GM19324 (cell line): ENCODE measurements around the gene DDAH2.

Source experiments
- ATAC-seq: cut with Tn5 transposase; IDR thresholded peaks from one replicate; pipeline ENCODE4 v1.9.1; 2021; ENCODE audit warnings: mild to moderate bottlenecking, moderate library complexity; ENCODE audit not compliant: unreplicated experiment, low FRiP score

The DDAH2 gene, protein sequence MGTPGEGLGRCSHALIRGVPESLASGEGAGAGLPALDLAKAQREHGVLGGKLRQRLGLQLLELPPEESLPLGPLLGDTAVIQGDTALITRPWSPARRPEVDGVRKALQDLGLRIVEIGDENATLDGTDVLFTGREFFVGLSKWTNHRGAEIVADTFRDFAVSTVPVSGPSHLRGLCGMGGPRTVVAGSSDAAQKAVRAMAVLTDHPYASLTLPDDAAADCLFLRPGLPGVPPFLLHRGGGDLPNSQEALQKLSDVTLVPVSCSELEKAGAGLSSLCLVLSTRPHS

DNA sequence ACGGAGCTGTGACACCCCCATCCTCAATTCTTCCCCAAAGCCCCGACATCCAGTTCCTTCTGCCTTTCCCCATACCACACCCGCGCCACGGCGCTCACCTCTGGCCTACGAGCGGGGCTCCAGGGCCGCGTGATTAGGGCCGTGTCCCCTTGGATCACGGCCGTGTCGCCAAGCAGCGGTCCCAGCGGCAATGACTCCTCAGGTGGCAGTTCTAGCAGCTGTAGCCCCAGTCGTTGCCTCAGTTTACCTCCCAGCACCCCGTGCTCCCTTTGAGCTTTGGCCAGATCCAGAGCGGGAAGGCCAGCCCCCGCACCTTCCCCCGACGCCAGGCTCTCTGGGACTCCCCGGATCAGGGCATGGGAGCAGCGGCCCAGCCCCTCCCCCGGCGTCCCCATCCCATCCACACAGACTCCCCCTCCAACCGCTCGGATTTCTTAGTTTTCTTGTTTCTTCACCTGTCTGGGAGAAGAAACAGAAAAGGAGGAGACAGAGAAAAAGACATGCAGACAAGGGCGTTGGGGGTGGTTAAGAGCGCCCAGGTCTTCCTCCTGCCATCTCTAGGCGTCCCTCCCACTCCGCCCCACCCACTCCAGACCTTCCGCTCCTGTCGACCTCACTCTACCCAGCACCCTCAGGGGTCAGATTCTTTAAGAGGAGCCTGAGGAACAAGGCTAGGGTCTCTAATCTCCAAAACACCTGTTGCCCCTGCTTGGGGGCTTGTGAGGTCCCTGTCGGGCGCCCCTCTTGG lies at the start of gene DDAH2:
TSS of gene DDAH2 (minus strand) at position 533 of the 748 bp plus-strand sequence. CDS start at position 395, 138 bp downstream.
- ATAC-seq = no peak

DNA sequence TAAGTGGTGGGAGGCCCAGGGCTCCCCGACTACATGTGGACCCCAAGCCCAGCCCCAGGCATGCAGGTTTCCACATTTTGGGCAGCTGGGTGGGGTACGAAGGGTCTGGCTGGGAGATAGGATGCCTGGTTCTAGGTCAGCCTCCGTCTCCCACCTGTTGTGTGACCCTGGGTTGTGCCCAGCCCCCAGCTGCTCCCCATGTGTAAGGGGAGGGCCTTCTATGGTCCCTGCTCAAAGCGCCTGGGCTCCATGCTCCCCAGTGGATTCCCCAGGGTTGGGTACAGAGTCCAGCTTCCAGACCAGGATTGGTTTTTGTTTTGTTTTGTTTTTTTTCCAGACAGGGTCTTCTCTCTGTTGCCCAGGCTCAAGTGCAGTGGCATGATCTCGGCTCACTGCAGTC lies 49.1 kb upstream of the DDAH2 start:
- no peak for ATAC-seq

DNA sequence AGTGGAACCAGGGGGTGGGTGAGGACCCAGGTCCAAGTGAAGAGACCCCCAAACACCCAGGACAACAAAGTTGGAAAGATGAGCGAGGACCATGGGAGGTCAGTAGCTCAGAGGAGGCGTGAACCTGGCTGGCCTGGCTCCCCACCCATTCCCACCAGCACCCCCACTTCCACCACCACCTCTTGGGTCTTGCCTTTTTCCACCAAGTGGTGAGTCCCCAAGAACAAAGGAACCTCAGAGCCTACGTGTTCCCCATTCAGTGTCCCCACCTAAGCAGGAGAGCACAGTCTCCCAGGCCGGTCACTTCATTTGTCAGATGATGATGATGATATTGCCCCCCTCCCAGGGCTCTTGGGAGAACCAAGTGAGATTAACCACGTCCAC lies 48.6 kb upstream of the DDAH2 start:
- ATAC-seq = no peak

DNA sequence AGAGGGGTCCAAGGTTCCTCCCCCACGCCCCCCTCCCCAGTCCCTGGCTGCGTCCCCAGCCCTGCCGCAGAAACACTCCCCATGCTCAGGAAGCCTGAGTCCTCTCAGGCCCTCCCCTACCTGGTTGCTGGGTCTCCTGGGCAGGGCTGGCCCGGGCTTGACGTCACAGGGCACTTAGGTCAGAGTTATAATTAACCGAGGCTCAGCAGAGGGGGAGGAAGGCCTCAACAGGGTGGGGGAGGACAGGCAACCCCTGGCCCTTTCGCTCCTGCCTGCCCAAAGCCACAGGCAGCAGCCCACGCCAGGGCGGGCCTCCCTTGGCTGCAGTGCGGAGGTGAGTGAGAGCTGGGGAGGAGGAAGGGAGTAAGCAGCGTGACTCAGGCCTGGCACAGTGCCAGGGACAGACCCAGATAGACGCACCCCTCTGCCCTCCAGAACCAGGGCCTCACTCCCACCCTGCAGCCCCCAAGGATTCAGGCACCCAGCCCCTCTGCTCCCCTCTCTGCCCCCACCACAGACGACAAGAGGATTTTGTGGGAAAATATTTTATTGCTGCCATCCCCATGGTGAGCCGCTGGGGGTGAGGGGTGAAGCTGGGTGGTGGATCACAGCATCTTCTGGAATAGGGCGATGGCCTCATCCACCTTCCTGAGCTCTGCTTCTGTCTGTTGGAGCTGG lies 48.0 kb upstream of the DDAH2 start, which contains the start of gene VWA7:
TSS of gene VWA7 (minus strand) at position 340 of the 678 bp plus-strand sequence. CDS start 549 bp downstream, outside the sequence.
- peak; percentile 57 for ATAC-seq

DNA sequence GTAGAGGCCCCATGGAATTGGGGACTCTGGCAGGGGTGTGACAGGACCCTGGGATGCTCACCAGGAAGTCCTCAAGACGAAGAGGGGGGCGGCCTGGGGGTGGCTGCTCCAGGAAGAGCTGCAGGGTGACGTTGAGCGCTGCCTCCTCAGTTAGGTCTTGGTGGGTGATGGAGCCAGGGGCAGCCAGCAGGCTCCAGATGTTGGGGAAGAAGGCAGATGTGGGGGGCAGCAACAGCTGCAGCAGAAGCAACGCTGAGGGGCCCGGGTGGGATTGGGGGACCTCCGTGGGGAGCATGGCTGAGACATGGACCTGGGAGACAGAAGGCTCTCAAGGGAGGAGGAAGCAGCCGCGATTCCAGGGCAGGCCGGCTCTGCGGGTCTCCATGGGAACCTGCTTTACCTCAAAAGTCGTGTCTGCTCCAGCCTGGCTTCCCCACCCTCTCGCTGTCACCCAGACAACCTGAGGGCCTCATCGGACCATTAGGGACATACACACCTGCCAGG lies 47.4 kb upstream of the DDAH2 start:
- ATAC-seq = no peak

DNA sequence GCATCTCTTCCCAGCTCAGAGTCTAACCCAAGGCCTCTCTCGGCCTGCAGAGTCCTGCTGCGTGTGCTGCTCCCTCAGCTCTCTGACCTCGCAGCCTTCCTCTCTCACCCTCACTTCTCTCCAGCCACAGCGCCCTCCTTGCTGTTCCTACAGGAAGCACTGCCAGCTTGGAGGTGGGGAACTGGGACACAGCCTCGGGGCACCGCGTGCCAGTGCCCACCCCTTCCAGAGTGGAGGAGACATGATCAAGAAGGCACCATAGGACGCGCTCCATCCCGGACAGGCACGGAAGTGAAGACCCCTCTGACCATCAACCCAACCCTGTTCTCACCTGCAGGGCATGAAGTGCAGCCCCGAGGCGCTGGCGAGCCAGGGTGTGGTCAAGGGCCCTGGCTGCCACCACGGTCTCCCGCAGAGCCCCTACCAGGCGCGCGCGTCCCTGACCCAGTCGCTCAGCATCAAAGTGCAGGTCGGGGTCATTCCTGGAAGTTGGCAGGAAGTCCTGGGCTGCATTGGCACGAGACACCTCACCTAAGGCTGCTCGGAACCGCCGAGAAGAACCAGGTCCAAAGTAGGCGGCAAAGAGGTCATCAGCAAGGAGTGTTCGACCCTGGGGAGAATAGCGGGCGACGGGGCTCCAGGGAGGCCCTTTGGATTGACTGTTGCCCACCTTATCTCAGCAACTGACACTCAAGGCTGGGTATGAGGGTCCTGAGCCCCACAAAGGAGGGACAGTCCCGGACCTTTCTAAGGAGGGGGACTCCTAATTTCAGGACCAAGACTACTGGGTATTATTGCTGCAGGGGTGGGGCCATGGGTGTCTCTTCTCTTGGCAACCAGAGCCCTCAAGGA lies 46.8 kb upstream of the DDAH2 start:
- ATAC-seq = no peak

DNA sequence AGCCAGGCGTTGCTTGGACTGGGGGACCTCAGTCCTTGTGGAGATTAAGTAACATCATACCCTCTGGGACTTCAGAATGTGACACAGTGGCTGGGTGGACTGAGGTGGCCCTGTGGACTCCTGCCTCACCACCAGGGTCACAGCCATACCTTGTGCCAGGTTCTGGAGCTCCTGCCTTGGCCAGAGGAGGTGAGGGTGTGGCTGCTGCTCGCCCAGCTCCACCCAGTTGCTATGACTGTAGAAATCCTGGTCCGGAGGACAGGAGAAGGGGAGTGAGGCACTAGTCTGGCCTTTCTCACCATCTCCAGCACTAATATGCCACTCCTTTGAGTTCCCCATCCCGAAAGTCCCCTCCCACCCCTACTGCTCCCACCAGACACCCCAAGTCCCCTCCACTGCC lies 46.1 kb upstream of the DDAH2 start:
- no peak for ATAC-seq

DNA sequence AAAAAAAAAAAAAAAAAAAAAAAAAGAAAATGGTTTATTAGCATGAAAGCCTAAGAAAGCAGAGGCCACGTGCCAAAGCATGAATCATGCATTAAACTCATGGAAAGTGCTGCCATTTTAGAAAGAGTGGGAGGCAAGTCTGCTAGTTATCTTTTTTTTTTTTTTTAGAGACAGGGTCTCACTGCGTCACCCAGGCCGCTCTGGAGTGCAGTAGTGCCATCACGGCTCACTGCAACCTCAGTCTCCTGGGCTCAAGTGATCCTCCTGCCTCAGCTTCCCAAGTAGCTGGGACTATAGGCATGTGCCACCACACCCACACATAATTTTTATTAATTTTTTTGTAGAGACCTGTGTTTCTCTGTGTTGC lies 42.9 kb upstream of the DDAH2 start:
- ATAC-seq = no peak

DNA sequence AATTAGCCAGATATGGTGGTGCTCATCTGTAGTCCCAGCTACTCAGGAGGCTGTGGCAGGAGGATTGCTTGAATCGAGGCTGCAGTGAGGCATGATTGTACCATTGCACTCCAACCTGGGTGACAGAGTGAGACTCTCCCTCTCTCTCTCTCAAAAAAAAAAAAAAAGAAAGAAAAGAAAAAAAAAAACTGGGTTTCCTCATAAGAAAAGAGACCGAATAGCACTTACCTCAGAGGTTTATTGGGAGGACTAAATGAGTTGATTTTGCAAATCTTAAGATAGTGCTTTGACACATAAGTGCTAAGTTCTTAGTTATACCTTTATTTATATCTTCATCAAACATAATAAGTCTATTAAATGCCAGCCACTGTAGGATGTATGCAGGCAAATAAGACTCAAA lies 41.8 kb upstream of the DDAH2 start:
- ATAC-seq = no peak

DNA sequence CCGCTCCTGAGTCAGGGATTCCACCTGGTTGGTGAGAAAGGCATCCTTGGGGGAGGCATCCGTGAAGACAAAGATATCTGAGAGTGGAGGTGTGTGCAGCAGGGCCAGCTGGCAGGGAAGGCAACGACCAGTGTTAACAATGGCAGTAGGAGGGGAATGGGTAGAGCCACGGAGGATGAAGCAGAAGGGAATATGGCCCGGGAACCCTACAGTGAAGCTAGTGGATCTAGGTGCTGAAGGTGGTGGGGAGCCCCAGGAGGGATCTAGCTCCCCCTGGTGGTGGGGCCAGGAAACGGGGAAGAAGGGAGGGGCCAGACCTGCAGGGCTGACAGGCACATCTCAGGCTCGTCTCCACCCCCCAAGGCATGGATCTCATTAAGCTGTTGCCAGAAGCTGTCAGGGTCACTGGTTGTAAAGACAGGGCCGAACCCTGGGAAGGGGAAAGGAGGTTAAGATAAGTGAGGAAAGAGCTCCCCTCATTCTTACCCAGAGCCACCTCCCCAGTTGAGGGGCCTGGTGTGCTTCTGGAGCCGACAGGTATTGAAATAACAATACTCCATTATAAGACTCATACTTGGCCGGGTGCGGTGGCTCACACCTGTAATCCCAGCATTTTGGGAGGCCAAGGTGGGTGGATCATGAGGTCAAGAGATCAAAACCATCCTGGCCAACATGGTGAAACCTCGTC lies 40.7 kb upstream of the DDAH2 start:
- no peak for ATAC-seq

DNA sequence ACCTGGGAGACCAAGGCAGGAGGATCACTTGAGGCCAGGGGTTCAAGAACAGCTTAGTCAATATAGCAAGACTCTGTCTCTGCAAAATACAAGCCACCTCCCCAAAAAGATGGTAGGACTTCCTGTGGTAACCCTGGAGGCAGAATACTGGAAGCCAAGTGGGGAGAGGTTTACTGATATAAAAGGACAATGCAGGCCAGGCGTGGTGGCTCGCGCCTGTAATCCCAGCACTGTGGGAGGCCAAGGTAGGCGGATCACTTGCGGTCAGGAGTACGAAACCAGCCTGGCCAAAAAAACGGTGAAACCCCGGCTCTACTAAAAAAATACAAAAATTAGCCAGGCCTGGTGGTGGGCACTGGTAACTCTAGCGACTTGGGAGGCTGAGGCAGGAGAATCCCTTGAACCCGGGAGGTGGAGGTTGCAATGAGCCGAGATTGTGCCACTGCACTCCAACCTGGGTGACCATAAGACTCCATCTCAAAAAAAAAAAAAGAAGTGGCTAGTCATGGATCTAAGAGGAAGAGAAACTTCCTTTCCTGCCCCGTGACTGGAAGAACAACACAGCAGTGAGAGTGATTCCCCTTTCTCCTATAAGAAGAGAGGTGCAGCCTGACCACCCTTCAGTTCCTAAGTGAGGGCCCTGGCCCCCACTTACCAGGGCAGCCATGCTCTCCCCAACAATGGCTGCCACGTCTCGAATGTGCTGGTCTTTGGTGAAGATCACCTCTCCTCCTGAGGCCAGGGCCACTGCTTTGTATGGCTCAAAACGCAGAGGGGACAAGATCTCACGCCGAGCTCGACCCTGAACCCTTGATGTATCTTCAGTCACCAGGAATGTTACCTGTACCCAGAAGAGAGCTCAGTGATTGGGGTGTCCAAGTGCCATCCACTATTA lies 39.5 kb upstream of the DDAH2 start:
- ATAC-seq = no peak

DNA sequence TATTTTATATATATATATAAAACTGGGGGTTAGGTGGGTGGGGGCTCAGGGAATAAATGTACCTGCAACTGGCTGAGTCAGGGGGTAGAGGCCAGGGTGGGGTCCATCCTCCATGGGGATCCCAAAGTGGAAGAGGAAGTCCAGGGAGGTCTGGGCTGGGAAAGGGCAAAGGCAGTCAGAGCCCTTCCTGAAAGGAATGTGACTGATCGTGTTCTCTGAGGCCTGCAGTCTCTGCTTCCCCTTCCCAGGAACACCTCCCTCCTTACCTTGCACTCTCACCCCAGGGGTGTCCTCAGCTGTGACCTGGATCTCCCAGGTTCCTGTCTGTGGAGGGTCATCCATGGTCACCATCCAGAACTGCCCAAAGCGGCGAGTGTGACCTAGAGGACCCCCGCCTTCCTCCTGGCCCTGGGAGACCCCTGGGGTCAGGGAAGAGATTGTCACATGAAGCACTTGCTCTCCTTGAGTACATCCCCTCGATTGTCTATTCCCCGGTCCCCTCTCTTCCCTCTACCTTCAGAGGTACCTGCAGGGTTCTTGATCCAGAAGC lies 38.1 kb upstream of the DDAH2 start:
- no peak for ATAC-seq

DNA sequence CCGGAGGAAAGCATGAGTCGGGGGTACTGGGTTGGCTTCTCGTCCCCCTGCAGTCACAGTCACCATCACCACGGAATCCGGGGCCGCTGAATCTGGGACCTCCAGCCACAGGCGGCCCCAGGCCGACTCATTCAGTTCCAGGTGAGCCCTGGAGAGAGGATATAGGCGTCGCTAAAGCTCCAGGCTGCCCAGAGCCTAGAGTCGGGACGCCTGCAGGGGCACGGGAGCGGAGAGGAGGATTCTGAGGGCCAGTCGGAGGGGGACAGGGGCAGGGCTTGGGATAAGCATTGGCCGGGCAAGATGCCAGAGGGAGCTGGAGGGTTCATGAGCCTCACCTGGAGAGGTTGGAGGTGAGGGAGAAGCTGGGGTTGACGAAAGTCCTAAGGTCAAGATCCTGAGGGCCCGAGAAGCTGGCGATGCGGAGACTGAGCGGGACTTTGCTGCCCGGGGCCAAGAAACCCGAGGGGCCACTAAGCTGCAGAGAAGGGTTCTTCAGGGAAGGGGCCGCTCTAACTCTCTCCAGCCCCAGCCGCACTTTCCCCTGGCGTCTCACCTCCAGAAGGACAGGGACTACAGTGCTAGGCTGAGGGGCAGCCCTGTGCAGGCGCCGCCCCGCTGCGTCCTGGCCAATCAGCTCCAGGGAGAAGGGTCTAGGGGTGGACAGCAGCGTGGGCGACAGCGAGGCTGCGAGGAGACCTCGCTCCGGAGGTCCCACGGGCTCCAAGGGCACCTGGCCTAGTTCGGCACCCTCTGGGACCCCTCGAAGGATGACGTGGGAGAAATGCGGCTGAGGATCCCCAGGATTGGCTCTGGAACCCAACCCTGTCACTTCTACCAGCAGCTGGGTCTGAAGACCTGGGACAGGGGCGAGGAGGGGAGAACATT lies 37.1 kb upstream of the DDAH2 start:
- ATAC-seq = no peak

DNA sequence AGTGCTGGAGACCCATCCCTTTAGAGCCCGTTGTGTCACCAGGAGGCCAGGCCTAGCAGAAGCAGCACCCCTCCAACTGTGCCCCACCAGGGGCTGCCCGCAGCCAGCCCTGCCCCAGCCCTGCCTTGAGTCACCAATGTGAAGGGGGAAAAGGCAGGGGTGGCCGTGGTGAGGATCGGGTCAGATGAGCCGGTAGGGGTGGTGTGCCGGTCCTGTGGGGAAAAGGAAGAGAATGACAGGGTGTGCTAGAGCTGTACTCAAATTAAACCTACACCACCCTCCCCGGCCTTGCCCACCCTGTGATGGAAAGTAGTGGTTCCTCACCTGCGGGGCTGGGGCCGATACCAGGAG lies 36.4 kb upstream of the DDAH2 start:
- ATAC-seq = no peak

DNA sequence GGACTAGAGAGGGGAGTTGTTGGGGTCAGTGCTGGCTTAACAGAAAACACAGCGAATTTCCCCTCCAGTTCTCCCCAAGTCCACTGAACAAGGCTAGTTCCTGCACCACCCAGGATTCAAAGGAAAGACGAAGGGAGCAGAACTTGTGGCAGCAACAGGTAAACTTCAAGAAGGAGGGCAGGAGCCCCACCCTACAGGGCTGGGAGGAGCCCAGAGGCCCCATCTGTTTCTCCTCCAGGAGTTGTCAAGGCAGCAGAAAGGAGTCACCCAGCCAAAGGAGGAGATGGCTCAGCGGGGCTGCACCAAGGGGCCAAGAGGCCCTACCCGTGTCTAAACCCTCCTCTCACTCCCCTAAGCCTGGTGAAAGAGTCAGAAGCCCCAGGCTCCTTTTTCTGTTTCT lies 35.1 kb upstream of the DDAH2 start:
- no peak for ATAC-seq

DNA sequence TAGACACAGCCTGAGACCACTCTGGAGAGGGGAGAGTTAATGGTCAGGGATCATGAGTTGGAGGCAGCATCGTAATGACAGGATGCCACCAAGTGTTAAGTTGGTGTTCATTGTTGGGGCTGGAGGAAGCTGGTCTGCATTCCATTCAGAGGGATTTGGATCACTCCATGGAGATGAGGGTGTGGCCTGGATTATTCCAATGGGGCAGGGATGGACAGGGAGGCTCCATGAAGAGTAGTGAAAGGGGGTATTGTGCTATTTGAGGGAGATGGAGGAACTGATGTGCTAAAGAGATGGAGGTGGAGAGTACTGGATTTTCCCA lies 34.5 kb upstream of the DDAH2 start:
- no peak for ATAC-seq

DNA sequence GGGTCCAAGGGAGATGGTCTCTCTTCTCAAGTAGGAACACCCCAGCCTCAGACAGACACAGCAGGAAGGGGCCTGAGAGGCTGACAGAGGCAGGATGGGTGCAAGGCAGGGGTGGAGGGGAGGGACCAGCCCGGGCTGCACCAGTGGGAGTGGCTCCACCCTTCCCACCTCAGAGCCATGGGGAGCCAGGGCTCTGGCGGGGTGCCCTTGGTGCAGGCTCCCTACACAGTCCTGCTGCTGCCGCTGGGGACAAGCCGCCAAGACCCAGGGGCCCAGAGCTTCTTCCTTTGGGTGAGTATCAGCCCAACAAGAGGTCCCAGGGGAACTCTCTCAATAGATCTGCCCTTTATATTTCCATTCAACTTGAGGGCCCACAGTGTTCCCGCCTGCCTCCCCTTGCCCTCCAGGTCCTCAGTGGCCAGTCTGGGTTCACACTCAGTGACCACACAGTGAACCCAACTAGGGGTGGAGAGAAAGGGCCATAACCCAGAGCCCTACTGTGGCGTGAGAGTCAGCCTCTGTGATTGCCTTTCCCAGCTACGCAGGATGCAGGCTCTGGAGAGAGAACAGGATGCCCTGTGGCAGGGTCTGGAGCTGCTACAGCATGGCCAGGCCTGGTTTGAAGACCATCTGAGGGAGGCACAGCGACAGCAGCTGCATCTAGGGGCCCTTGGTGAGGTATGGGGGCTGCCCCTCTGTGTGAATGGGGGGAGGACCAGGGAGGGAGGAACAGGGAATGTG lies 33.9 kb upstream of the DDAH2 start:
- ATAC-seq = no peak
